SK-N-SH treated with all-trans-retinoic acid at 6 μM for 48 hours (cell line): ENCODE results near the gene OASL.
A peak's percentile ranks its signal among the peaks of the same experiment; 100 is the strongest.

Experiments
- ATAC-seq: fragments of 200-7000 bp; cut with Tn5 transposase; 3 replicates; pipeline ENCODE4 v1.9.1; 2020; ENCODE audit warnings: mild to moderate bottlenecking, moderate library complexity
- ARNTL ChIP-seq: fragments of 450-650 bp; formaldehyde crosslinking; IDR thresholded peaks from 2 replicates; pipeline ENCODE4 v1.5.0; 2020; ENCODE audit warnings: low read depth, mild to moderate bottlenecking, moderate library complexity, borderline replicate concordance
- BACH2 ChIP-seq: fragments of 250-450 bp; sonication (Bioruptor Pico); IDR thresholded peaks from 2 replicates; pipeline ENCODE4 v1.9.0; 2021; ENCODE audit warnings: mild to moderate bottlenecking, borderline replicate concordance
- CSDC2 ChIP-seq: fragments of 250-450 bp; sonication (Bioruptor Pico); IDR thresholded peaks from 2 replicates; pipeline ENCODE4 v1.5.0; 2020; ENCODE audit warnings: mild to moderate bottlenecking, moderate library complexity
- ESRRG ChIP-seq: fragments of 250-450 bp; sonication (Bioruptor Pico); IDR thresholded peaks from 2 replicates; pipeline ENCODE4 v1.6.1; 2021; ENCODE audit warnings: mild to moderate bottlenecking
- GLIS3 ChIP-seq: fragments of 250-450 bp; sonication (Bioruptor Pico); IDR thresholded peaks from 2 replicates; pipeline ENCODE4 v1.5.0; 2020; ENCODE audit warnings: mild to moderate bottlenecking, moderate library complexity
- ISL1 ChIP-seq: fragments of 250-450 bp; sonication (Bioruptor Pico); IDR thresholded peaks from 2 replicates; pipeline ENCODE4 v2.1.2; 2022; ENCODE audit warnings: mild to moderate bottlenecking, moderate library complexity
- OSR1 ChIP-seq: fragments of 250-450 bp; sonication (Bioruptor Pico); IDR thresholded peaks from 2 replicates; pipeline ENCODE4 v1.8.0; 2022; ENCODE audit warnings: moderate library complexity, mild to moderate bottlenecking, inconsistent platforms
- PATZ1 ChIP-seq: fragments of 250-450 bp; sonication (Bioruptor Pico); IDR thresholded peaks from 2 replicates; pipeline ENCODE4 v1.8.0; 2020; ENCODE audit warnings: mild to moderate bottlenecking, moderate library complexity, borderline replicate concordance
- POU6F1 ChIP-seq: fragments of 250-450 bp; sonication (Bioruptor Pico); IDR thresholded peaks from 2 replicates; pipeline ENCODE4 v1.8.0; 2021; ENCODE audit warnings: low read depth, mild to moderate bottlenecking, moderate library complexity, borderline replicate concordance
- RARB ChIP-seq: fragments of 250-450 bp; sonication (Bioruptor Pico); IDR thresholded peaks from 2 replicates; pipeline ENCODE4 v1.8.0; 2021; ENCODE audit warnings: mild to moderate bottlenecking, moderate library complexity
- SNAI2 ChIP-seq: fragments of 250-450 bp; sonication (Bioruptor Pico); IDR thresholded peaks from 2 replicates; pipeline ENCODE4 v1.5.0; 2020; ENCODE audit warnings: mild to moderate bottlenecking, moderate library complexity
- TCF4 ChIP-seq: fragments of 250-450 bp; sonication (Bioruptor Pico); IDR thresholded peaks from 2 replicates; pipeline ENCODE4 v1.8.0; 2021; ENCODE audit warnings: mild to moderate bottlenecking, moderate library complexity, borderline replicate concordance
- TOX ChIP-seq: fragments of 250-450 bp; sonication (Bioruptor Pico); IDR thresholded peaks from 2 replicates; pipeline ENCODE4 v1.8.0; 2021; ENCODE audit warnings: mild to moderate bottlenecking, moderate library complexity, borderline replicate concordance
- ZC3H10 ChIP-seq: fragments of 250-450 bp; sonication (Bioruptor Pico); IDR thresholded peaks from 2 replicates; pipeline ENCODE4 v1.5.1; 2021; ENCODE audit warnings: mild to moderate bottlenecking, moderate library complexity
- ZFP3 ChIP-seq: fragments of 250-450 bp; sonication (Bioruptor Pico); IDR thresholded peaks from 2 replicates; pipeline ENCODE4 v1.5.0; 2020; ENCODE audit warnings: mild to moderate bottlenecking, moderate library complexity
- ZFP30 ChIP-seq: fragments of 450-650 bp; formaldehyde crosslinking; IDR thresholded peaks from 2 replicates; pipeline ENCODE4 v1.5.0; 2022; ENCODE audit warnings: mild to moderate bottlenecking, moderate library complexity
- ZNF70 ChIP-seq: fragments of 450-650 bp; formaldehyde crosslinking; IDR thresholded peaks from 2 replicates; pipeline ENCODE4 v1.5.0; 2020; ENCODE audit warnings: mild to moderate bottlenecking, moderate library complexity
- ZNF8 ChIP-seq: fragments of 450-650 bp; formaldehyde crosslinking; IDR thresholded peaks from 2 replicates; pipeline ENCODE4 v1.5.0; 2020; ENCODE audit warnings: mild to moderate bottlenecking, moderate library complexity
- TF ChIP-seq, protein P1 (sequence below): fragments of 250-450 bp; sonication (Bioruptor Pico); IDR thresholded peaks from 2 replicates; pipeline ENCODE4 v1.5.1; 2021; ENCODE audit warnings: mild to moderate bottlenecking, moderate library complexity
- TF ChIP-seq, protein P2 (sequence below): fragments of 250-450 bp; sonication (Bioruptor Pico); IDR thresholded peaks from 2 replicates; pipeline ENCODE4 v1.5.0; 2020; ENCODE audit warnings: mild to moderate bottlenecking, moderate library complexity

OASL gene

GRCh38 chr12:121015825-121016766, 22.9 kb downstream of the OASL start, which contains the start of gene C12orf43:
TSS of gene C12orf43 (minus strand) at chr12:121016487. CDS start at chr12:121016474, 13 bp downstream.
- ATAC-seq, result peak; percentile 99
- TF ChIP-seq, protein P1, sequence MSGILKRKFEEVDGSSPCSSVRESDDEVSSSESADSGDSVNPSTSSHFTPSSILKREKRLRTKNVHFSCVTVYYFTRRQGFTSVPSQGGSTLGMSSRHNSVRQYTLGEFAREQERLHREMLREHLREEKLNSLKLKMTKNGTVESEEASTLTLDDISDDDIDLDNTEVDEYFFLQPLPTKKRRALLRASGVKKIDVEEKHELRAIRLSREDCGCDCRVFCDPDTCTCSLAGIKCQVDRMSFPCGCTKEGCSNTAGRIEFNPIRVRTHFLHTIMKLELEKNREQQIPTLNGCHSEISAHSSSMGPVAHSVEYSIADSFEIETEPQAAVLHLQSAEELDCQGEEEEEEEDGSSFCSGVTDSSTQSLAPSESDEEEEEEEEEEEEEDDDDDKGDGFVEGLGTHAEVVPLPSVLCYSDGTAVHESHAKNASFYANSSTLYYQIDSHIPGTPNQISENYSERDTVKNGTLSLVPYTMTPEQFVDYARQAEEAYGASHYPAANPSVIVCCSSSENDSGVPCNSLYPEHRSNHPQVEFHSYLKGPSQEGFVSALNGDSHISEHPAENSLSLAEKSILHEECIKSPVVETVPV, result no peak
- TF ChIP-seq ZFP30 (CRISPR knock-in tag) (no peak), ESRRG (no peak), TCF4 (CRISPR knock-in tag) (no peak), GLIS3 (CRISPR knock-in tag) (no peak), ISL1 (CRISPR knock-in tag) (no peak), ZC3H10 (CRISPR knock-in tag) (no peak), BACH2 (CRISPR knock-in tag) (no peak)
- TF ChIP-seq, protein P2, sequence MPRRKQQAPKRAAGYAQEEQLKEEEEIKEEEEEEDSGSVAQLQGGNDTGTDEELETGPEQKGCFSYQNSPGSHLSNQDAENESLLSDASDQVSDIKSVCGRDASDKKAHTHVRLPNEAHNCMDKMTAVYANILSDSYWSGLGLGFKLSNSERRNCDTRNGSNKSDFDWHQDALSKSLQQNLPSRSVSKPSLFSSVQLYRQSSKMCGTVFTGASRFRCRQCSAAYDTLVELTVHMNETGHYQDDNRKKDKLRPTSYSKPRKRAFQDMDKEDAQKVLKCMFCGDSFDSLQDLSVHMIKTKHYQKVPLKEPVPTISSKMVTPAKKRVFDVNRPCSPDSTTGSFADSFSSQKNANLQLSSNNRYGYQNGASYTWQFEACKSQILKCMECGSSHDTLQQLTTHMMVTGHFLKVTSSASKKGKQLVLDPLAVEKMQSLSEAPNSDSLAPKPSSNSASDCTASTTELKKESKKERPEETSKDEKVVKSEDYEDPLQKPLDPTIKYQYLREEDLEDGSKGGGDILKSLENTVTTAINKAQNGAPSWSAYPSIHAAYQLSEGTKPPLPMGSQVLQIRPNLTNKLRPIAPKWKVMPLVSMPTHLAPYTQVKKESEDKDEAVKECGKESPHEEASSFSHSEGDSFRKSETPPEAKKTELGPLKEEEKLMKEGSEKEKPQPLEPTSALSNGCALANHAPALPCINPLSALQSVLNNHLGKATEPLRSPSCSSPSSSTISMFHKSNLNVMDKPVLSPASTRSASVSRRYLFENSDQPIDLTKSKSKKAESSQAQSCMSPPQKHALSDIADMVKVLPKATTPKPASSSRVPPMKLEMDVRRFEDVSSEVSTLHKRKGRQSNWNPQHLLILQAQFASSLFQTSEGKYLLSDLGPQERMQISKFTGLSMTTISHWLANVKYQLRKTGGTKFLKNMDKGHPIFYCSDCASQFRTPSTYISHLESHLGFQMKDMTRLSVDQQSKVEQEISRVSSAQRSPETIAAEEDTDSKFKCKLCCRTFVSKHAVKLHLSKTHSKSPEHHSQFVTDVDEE (CRISPR knock-in tag), result no peak

DNA sequence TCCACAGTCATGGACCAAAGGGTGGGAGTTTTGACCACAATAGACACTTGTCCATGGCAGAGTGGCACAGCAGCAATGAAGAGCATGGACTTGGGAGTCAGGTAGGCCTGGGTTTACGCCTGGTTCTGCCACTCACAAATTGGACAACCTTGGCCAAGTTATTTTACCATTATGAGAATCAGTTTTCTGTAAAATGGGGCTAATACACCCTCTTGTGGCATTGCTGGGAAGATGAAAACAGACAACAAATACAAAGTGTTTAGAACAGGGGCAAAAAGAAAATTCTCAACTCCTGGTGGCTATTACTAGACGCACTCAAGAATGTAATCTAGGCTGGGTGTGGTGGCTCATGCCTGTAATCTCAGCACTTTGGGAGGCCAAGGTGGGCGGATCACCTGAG, 25.3 kb downstream of the OASL start:
- ATAC-seq, result no peak

DNA sequence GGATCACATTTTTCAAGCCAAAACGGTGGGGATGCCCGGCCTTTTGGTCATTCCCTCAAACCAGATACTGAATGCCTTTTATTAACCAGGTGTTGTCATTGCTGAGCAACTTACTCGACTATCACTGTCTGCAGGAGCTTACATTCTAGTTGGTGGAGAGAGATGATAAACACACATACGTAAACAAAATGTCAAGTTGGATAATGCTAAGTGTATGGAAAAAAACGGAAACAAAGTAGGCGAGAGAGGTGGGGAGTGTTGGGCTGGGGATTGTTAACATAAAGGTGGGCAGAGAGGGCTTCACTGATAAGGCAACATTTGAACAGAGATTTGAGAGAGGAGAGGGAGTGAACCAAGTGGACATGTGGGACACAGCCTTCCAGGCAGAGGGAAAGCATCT, 27.2 kb downstream of the OASL start:
- ATAC-seq, result no peak
- TF ChIP-seq, protein P1, result no peak
- no peak for TF ChIP-seq ISL1 (CRISPR knock-in tag)
- no peak for TF ChIP-seq ARNTL
- TF ChIP-seq ZC3H10 (CRISPR knock-in tag), result no peak
- TF ChIP-seq PATZ1 (CRISPR knock-in tag), result no peak
- no peak for TF ChIP-seq SNAI2 (CRISPR knock-in tag)
- TF ChIP-seq, protein P2 (CRISPR knock-in tag), result no peak
- no peak for TF ChIP-seq TOX (CRISPR knock-in tag)
- TF ChIP-seq CSDC2 (CRISPR knock-in tag), result no peak

More for the DNA sequence above, 25.3 kb downstream of the OASL start:
- no peak for TF ChIP-seq POU6F1 (CRISPR knock-in tag)
- no peak for TF ChIP-seq ZNF70 (CRISPR knock-in tag)
- TF ChIP-seq, protein P1, result no peak
- no peak for TF ChIP-seq ZFP30 (CRISPR knock-in tag)
- no peak for TF ChIP-seq RARB (CRISPR knock-in tag)
- no peak for TF ChIP-seq GLIS3 (CRISPR knock-in tag)
- TF ChIP-seq ZC3H10 (CRISPR knock-in tag), result no peak
- TF ChIP-seq ZFP3 (CRISPR knock-in tag), result no peak
- TF ChIP-seq TCF4 (CRISPR knock-in tag), result no peak
- no peak for TF ChIP-seq CSDC2 (CRISPR knock-in tag)
- TF ChIP-seq ZNF8 (CRISPR knock-in tag), result no peak
- no peak for TF ChIP-seq TOX (CRISPR knock-in tag)
- TF ChIP-seq OSR1 (CRISPR knock-in tag), result no peak
- TF ChIP-seq ARNTL, result no peak
